ENCODE measurements around the gene SND1.

Gene SND1

GRCh38 chr7:128139406-128139805 lies 487.4 kb downstream of the SND1 start:
- DNase-seq (ENCODE audit: low read depth): no peak

GRCh38 chr7:128141683-128142195 lies 489.7 kb downstream of the SND1 start:
- DNase-seq (ENCODE audit: low read depth): no peak
